NCI-H748 treated with DMSO at 0.1 percent for 48 hours (cell line): Measurements from ENCODE around the gene OR7A5.
"Not testable (repeated sequence)": the region's sequence is repeated elsewhere in the genome, so short reads cannot be mapped to it uniquely, and the experiment has no call there.

Source experiments
- DNase-seq: peaks from one replicate; lab custom pipeline; 2025; lab: John Stamatoyannopoulos, UW

The OR7A5 gene

GRCh38 chr19:14835011-14835410 lies at the start of gene OR7A5, which contains the start of gene OR7C1:
OR7A5 (minus strand) TSS chr19:14835185; CDS start chr19:14828241, 6,944 bp downstream.
OR7C1 (minus strand) TSS chr19:14835185; CDS start chr19:14800136, 35,049 bp downstream.
- DNase-seq, result no peak

GRCh38 chr19:14871619-14872230 lies 36.7 kb upstream of the OR7A5 start:
- DNase-seq, result no peak

GRCh38 chr19:14868497-14868896 lies 33.5 kb upstream of the OR7A5 start:
- no peak for DNase-seq

GRCh38 chr19:14848822-14849221 lies 13.8 kb upstream of the OR7A5 start, which contains the start of gene OR7A10:
OR7A10 (minus strand) TSS chr19:14848922; CDS start chr19:14841877, 7,045 bp downstream.
- no peak for DNase-seq

GRCh38 chr19:14843578-14843977 lies 8.6 kb upstream of the OR7A5 start:
- DNase-seq, result no peak

GRCh38 chr19:14843169-14843568 lies 8.2 kb upstream of the OR7A5 start:
- DNase-seq, result no peak

- DNase-seq, result no peak
These were observed 5.2 kb upstream of the OR7A5 start for GRCh38 chr19:14840206-14840605.

GRCh38 chr19:14837391-14837790 lies 2.4 kb upstream of the OR7A5 start:
- DNase-seq, result no peak

- DNase-seq, result no peak
These were observed 4.3 kb downstream of the OR7A5 start for GRCh38 chr19:14830702-14831101.

GRCh38 chr19:14826006-14826405 lies 9.0 kb downstream of the OR7A5 start:
- DNase-seq, result no peak

GRCh38 chr19:14821937-14822336 lies 13.0 kb downstream of the OR7A5 start:
- DNase-seq, result no peak

GRCh38 chr19:14818588-14818987 lies 16.4 kb downstream of the OR7A5 start:
- DNase-seq, result no peak

GRCh38 chr19:14817052-14817451 lies 17.9 kb downstream of the OR7A5 start:
- no peak for DNase-seq

- DNase-seq, result no peak
These were observed 19.9 kb downstream of the OR7A5 start for GRCh38 chr19:14814982-14815652.

- DNase-seq, result no peak
These were observed 25.5 kb downstream of the OR7A5 start for GRCh38 chr19:14809272-14810057.

GRCh38 chr19:14804765-14805164 lies 30.2 kb downstream of the OR7A5 start:
- no peak for DNase-seq

- no peak for DNase-seq
These were observed 36.2 kb downstream of the OR7A5 start for GRCh38 chr19:14798760-14799159.

- DNase-seq, result no peak
These were observed 39.0 kb downstream of the OR7A5 start for GRCh38 chr19:14796021-14796420.

GRCh38 chr19:14795078-14795721 lies 39.8 kb downstream of the OR7A5 start:
- DNase-seq, result no peak

- not testable (repeated sequence) for DNase-seq
These were observed 42.7 kb downstream of the OR7A5 start for GRCh38 chr19:14792250-14792649.

GRCh38 chr19:14786421-14786851 lies 48.5 kb downstream of the OR7A5 start:
- DNase-seq, result no peak

- DNase-seq, result not testable (repeated sequence)
These were observed 49.7 kb downstream of the OR7A5 start for GRCh38 chr19:14785102-14785793.
